GM18868 (cell line): ENCODE measurements around the gene DYRK1B.
A peak's percentile ranks its signal among the peaks of the same experiment; 100 is the strongest.
"Not testable (repeated sequence)": the region's sequence is repeated elsewhere in the genome, so short reads cannot be mapped to it uniquely, and the experiment has no call there.

Experiments
- ATAC-seq: cut with Tn5 transposase; IDR thresholded peaks from one replicate; pipeline ENCODE4 v1.9.1; 2021; ENCODE audit warnings: mild to moderate bottlenecking, moderate library complexity; ENCODE audit not compliant: unreplicated experiment

The DYRK1B gene

GRCh38 chr19:39814111-39814510, 19.9 kb downstream of the DYRK1B start:
- ATAC-seq = not testable (repeated sequence)

- no peak for ATAC-seq
Observed at GRCh38 chr19:39813264-39813993, 20.5 kb downstream of the DYRK1B start.

- no peak for ATAC-seq
Observed at GRCh38 chr19:39811064-39811463, 22.9 kb downstream of the DYRK1B start.

- no peak for ATAC-seq
Observed at GRCh38 chr19:39810424-39810823, 23.5 kb downstream of the DYRK1B start.

- ATAC-seq = no peak
Observed at GRCh38 chr19:39809368-39809767, 24.6 kb downstream of the DYRK1B start.

- not testable (repeated sequence) for ATAC-seq
Observed at GRCh38 chr19:39808688-39809087, 25.3 kb downstream of the DYRK1B start.

GRCh38 chr19:39807846-39808364, 26.1 kb downstream of the DYRK1B start:
- ATAC-seq = no peak

GRCh38 chr19:39805104-39805503, 28.9 kb downstream of the DYRK1B start:
- no peak for ATAC-seq

- ATAC-seq = no peak
Observed at GRCh38 chr19:39802958-39803357, 31.0 kb downstream of the DYRK1B start.

- ATAC-seq = no peak
Observed at GRCh38 chr19:39797083-39797482, 36.9 kb downstream of the DYRK1B start.

- no peak for ATAC-seq
Observed at GRCh38 chr19:39796000-39796498, 37.9 kb downstream of the DYRK1B start.

GRCh38 chr19:39795001-39795400, 39.0 kb downstream of the DYRK1B start:
- ATAC-seq = no peak

- ATAC-seq = peak; percentile 53
Observed at GRCh38 chr19:39792999-39793546, 40.9 kb downstream of the DYRK1B start.

- ATAC-seq = no peak
Observed at GRCh38 chr19:39788244-39788643, 45.7 kb downstream of the DYRK1B start.

- no peak for ATAC-seq
Observed at GRCh38 chr19:39780894-39781293, 53.1 kb downstream of the DYRK1B start.

- no peak for ATAC-seq
Observed at GRCh38 chr19:39778763-39779162, 55.2 kb downstream of the DYRK1B start, which contains the start of gene LEUTX. Gene LEUTX (plus strand): TSS chr19:39778854. CDS start chr19:39778921, 67 bp downstream.
